GM18526 (cell line): Measurements from ENCODE around the gene SEC16A.
A peak's percentile ranks its signal among the peaks of the same experiment; 100 is the strongest.

Source experiments
- POLR2A ChIP-seq: IDR thresholded peaks from 3 replicates; pipeline ENCODE4 v1.6.1; 2011; ENCODE audit not compliant: insufficient read length; ENCODE audit errors: extremely low read depth

Gene SEC16A

DNA sequence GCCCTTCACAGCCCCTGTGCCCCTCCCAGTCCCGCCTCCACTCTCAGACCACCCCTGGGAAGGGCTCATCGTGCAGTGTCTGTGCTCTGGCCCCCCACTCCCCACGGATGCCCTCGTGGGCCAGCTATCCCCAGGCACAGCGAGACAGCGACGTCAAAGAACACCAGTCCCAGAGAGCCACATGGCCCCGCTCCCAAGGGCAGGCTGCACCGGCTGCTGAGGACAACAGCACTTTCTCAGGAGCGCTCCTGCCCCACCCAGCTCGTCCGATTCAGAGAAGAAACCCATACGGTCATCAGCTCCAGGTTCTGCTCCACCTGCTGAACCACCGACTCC, 78.1 kb downstream of the SEC16A start:
- TF ChIP-seq POLR2A = no peak

DNA sequence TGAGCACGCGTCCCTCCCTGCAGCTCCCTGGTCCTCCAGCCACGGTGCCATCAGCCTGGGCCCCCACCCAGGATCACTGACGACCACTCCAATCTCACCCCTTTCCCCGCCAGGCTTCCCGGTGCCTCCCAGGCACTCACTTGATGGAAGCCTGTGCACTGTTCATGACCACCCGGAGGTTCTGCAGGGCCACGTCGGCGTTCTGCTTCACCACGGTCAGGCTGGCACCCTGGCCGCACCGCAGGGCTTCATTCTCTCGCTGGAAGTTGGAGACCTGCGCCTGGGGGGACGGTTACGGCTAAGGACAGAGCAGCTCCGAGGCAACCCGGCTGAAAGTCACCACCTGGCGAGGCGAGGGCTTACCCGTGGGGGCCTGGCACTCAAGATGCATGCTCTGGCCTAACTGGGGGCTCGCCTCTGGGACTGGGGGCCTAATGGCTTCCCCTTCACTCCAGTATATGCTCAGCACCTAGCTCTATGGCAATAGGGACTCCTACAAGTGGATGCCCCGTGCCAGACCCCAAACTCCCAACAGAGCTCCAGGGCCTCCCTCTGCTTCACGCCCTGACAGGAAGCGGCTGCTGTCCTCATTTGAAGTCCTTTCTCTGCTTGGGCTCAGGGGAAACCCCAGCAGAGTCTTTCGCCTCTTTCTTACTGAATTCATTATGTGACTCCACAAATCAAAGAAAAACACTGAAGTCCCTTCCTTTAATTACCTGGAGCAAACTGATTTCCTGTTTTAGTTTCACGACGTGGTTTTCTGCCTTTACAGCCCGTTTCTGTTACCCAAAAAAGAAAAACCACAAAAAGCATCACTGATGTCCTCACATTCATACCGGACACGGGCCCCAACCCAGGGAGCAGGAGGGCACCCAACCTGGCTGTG, 78.7 kb downstream of the SEC16A start:
- peak; percentile 0 for TF ChIP-seq POLR2A

DNA sequence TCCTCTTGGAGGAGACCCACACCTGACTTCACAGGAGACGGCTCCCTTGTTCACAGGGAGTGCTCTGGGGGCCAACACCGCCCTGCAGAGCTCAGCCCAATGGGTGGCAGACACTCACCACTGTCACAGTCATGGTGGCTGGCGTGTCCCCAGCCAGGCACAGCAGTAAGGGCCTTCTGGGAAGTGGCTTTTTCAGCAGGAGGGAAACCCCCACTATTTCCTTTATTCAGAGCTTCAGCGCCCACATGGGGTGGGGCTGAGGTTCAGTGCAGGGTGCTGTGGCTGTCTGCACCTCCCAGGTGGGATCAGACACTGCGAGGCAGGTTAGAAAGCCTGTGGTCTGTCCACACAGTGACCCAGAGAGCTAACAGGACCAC, 79.3 kb downstream of the SEC16A start:
- no peak for TF ChIP-seq POLR2A

DNA sequence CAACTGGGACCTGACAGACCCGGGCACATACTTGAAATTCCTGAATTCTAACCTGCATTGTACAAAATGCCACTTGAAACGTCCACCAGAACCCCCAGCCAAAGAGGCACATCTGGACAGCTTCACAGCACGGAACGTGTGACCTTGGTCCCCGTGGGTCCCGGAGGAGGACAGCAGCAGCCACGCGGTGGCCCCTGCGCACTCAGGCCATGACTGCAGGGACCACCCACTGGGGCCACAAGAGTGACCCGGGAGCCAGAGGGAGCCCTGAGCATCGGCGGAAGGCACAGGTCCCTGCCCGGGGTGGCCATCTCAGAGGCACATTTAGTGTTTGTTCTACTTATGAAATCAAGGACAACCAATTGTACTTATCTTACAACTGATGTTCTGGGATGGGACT, 80.8 kb downstream of the SEC16A start:
- no peak for TF ChIP-seq POLR2A

DNA sequence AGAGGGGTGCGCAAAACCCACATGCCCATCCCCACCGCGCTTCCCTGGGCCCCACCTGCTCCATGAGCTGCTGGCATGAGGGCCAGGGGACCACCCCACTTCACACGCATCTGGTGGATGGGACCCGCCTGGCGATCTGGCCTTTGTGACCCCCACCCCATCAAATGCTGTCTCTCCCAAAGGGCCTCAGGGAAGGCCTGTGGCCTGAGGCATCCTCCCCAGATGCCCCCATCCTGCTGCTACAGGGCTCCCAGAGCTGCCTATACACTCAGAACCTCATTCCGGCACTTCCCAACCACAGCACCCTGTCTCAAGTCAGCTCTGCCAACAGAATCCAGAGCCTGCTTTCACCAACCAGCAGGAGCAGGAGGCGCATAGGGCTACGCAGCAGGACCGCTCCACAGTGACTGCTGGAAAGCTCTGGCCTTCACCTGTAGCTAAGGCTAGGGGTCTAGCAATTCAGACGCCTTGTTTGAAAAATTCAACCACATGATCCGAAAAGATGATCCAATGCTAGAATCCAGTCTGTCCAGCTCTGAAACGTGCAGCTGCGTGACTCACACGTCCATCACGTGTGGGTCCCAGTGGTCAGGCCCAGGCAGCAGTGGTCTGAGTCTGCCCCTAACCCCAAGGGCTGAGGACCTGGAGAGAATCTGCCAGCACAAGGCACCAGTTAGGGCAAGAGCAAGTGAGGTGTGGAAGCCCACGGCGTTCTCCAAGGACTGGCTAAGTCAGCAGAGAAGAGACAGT, 81.5 kb downstream of the SEC16A start:
- TF ChIP-seq POLR2A = no peak

DNA sequence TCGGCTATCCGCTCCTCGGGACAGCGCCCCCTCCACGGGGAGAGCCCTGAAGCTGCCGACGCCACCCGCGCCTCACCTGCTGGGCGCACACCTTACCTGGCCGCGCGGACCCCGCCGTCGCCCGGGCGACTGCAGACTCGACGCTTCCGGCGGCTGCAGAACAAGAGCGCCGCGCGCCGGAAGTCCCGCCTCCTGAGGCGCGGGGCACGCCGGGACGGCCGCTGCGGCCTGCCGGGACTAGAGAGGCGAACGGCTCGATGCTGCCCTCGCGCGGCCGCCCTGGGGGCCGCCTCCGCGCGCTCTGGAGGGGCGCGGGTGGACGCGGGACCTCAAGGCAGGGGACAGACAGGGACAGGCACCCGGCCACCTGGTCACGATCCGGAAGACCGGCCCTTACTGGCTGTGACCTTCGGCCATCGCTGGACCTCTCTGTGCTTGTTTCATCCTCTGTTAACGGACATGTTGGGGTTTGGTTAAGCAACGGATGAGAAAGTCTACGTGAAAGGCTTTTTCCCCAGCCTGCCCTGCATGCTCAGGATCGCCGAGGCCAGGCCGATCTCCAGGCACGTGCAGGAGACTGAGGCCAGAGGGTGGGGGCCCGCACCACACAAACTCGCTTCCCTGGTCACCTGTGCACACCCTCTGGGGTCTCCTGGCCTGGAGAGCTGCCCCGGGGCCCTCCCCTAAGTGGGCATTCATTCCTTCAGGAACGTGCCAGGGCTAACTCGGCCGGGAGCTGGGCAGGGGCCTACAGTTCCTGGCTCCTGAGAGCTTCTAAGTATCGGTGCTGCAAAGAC, 82.6 kb downstream of the SEC16A start, which contains the start of gene SNAPC4:
Gene SNAPC4, minus strand, starts transcription at position 133 of the 797 bp plus-strand sequence. CDS start 1,742 bp downstream, outside the sequence.
- peak; percentile 85 for TF ChIP-seq POLR2A

DNA sequence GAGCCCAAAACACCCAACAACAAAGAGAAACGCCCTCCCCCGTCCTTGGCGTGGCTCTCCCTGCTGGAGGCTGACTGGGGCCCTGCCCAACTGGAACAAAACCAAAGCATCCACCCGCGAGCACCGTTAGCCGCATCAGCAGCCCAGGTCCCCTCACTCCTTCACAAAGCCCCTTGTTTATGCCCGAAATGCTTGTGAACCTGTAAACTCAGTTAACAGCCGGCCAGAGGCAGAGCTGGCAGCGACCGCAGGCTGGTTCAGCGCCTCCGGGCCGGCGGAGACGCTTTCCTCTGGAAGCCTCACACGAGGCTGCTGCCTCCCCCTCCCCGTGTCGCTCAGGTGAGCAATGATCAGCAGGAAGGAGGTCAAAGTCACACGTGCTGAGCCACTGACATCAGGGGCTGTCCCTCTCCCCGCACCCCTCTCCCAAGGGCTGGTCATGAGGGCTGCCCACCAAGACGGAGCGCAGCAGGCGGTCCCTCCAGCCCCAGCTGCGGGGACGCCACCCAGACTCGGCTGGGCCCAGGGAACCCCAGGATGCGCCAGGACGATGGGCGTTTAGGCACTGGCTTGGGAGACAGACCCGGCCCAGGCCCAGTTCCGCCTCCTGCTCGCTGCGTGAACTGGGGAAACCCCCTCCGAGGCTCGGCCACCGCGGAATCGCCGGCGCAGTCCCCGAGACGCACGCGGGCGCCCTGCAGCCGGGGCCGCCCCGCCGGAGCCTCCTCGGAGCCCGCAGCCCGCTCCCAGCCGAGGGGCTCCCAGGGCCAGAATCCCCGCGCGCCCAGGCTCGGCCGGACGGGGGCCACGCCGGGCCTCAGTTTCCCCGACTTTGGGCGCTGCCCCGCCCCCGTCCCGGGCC, 83.4 kb downstream of the SEC16A start:
- TF ChIP-seq POLR2A = no peak

DNA sequence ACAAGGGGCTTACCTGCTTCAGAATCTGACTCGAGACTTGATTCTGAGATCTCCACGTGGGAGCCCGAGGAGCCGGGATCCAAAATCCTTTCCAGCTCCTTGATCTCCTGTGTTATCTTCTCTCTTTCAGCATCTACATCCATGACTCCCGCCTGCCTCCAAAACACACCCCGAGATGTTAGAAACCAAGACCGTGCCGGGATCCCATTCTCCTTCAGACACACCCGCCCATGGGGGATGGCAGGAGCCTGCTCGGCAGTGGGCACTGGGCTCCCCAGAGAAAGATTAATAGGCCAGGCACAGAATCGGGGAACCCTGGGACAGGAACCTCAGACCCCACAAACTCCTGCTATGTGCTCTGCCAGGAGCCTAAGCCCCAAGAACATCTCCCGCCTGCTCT, 84.6 kb downstream of the SEC16A start:
- no peak for TF ChIP-seq POLR2A

DNA sequence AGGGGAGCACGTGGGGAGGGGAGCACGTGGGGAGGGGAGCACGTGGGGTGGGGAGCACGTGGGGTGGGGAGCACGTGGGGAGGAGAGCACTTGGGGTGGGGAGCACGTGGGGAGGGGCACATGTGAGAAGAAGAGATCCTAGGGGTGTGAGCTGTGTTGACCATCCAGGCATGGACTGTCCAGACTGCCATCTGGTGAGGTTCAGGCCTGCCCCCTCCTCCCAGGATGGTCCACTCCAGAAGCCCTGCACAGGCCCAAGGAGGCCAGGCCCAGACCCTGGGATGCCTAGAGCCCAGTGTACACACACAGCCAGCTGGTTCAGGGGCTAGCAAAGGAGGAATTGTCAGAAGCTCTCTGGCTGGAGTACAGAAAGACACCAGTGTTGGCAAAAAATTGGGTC, 85.2 kb downstream of the SEC16A start:
- no peak for TF ChIP-seq POLR2A

DNA sequence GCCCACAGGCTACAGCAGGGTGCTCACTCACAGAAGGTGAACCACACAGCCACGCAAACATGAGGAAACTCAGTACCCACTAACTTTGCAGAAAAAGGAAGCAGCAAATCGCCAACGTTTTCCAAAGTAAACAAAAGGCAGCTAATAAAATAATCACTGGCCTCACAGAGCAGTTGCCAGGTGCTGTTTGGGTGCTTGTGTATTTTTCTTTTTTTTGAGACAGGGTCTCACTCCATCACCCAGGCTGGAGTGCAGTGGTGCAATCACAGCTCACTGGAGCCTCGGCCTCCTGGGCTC, 86.7 kb downstream of the SEC16A start:
- TF ChIP-seq POLR2A = no peak

DNA sequence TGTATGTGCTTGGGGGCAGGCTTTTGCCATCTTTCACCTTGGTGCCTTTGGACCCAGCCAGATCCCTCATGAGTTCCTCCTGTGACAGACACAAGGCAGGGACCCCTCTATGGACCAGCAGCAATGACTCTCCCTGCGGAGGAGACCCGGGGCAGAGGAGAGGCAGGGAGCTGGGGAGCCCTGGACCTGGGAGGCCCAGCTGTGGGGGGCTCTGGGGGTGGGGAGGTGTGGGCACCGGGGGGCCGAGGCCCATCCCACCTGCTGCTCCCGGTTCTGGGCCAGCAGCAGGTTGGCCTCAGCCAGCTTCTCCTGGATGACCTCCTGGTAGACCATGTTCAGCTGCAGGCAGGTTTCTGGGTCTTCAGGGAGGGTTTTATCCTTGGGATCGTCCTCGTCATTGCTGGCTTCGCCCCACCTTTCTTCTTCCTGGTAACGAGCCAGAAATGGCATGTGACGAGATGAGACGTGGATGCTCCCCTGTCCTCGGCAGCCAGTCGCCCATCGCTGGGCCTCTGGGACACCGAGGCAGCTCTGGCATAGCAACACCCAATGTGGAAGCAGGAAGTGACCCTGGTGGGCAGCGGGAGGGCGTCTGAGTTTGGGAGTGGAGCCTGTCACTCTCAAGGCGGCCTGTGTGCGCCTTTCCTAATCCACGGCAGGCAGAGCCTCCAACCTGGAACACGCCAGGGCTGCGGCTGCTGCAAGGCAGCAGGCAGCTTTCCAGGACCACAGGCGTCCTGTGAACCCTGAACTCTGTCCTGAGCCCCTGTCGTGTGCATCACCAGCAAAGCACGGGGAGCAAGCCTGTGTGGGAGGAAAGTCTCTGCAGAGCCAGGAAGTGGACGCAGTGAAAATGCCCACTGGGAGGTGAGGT, 87.3 kb downstream of the SEC16A start:
- TF ChIP-seq POLR2A = no peak

DNA sequence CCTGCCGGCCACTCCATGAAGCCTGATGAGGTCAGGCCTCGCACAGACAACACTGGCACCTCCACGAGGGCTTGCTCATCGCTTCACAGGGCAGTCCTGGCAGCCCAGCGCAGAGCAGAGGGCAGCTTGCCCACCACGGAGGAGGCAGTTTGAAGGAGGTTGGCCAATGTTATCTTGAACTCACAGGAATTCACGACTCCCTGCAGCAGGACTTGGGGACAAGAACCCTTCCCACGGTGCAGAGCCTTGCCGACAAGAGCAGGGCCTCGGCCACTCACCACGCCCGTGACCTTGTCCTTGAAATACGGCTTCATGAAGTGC, 87.9 kb downstream of the SEC16A start:
- TF ChIP-seq POLR2A = no peak

DNA sequence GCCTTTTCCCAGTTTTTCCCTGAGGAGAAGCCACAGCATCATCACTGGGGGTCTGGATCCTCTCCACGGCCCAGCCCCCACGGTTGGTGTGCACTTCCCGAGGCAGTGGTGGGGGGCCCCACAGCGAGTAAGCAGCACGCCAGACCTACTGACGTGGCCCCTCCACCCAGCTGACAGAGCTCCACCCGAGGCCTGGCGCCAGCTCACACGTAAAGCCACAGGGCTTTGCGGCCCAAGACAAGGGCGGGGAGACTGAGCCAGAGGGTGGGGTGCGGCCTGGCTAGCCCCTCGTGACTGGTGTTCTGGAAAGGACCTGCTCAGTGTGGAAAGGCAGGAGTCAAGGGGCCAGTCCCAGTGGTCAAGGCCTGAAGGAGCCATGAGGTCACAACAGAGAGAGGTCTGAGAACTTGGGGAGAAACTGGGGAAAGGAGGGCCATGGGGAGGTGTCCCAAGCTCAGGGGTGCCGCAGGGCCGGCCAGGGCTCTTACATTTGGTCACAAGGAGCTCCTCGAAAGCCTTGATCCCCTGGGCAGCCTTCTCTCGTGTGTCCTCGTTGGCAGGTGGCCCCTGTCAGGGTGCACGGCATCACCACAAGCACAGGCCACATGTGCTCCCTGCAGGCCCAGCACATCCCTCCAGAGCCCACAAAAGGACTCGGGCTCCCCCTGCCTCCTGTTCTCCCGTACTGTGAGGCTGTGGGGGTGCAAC, 88.4 kb downstream of the SEC16A start:
- no peak for TF ChIP-seq POLR2A
